ENCODE measurements around the gene ACHE.
A peak's percentile ranks its signal among the peaks of the same experiment; 100 is the strongest.

GRCh38 chr7:100894860-100895700 lies 608 bp downstream of the ACHE start:
- no peak for TF ChIP-seq POLR2AphosphoS5 (IDR thresholded peaks at IDR 0.05; ENCODE audit: low read depth, low read length)
- TF ChIP-seq ZKSCAN1 (IDR thresholded peaks at IDR 0.05; ENCODE audit: low read length) = no peak
- peak; percentile 87 for TF ChIP-seq CTCF (CRISPR knock-in tag; IDR thresholded peaks at IDR 0.05)
- TF ChIP-seq NR3C1 (CRISPR knock-in tag; IDR thresholded peaks at IDR 0.05) = no peak

All from HepG2 (cell line).